ENCODE measurements around the gene ARFRP1.

ARFRP1 gene

GRCh38 chr20:63743210-63743970, 35.6 kb upstream of the ARFRP1 start:
- no peak for DNase-seq

GRCh38 chr20:63742381-63743024, 34.7 kb upstream of the ARFRP1 start:
- DNase-seq: no peak

GRCh38 chr20:63741676-63742380, 34.1 kb upstream of the ARFRP1 start:
- DNase-seq: no peak

GRCh38 chr20:63741354-63741675, 33.5 kb upstream of the ARFRP1 start:
- DNase-seq: no peak

DNA sequence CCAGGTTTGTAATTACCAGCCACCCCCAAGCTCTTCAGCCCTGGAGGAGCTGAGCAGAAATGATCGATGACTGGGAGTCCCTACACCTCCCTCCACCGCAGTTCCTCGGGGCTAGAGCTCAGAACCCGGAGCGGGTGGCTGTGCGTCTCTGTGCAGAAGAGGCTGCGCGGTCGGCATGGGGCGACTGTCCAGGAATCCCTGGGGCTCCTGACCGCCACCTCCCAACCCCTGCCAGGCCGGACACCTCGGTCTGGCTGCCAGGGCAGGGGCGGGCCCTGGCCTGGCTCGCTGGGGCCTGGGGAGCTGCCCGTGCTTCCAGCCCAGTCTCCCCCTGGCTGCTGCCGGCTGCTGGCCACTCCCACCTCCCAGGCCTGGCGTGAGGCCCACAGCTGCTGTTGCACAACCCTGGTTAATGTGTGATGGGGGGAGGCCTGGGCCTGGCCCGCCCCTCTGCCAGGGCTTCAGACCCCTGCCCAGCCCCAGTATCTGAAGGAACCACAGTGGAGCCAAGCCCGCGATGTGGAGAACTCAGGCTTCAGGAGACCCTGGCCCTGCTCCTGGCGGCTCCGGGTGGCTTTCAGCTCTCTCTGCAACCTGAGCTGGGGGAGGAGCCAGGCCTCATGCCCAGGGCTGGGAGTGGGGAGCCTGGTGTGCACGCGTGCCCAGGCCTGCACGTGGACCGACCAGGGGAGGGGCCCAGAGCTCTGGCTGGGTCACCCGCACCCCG, 33.0 kb upstream of the ARFRP1 start:
- no peak for DNase-seq

DNA sequence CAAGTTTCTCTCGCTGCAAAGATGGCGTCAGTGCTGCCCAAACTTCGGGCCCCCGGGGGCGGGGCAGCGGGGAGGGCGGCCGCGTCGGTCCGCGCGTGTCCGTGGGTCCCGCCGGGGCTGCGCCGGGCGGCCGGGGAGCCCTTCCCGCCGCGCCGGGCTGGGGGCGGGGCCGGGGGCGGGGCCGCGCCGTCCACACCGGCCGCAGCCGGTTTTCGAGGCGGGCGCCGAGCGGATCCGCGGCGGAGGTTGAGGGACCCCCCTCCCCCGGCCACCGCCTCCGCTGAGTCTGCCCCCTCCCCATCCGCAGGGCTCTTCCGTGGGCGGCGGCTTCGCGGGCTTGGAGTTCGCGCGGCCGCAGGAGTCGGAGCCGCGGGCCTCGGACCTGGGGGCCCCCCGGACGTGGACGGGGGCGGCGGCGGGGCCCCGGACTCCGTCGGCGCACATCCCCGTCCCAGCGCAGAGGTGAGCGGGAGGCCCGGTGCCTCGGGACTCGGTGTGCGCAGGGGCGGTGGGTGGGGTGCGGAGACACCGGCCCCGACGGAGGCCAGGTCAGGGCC, 32.4 kb upstream of the ARFRP1 start:
- no peak for DNase-seq

- DNase-seq: no peak
These were observed 31.6 kb upstream of the ARFRP1 start, which contains the start of gene SLC2A4RG for GRCh38 chr20:63739130-63740069. Gene SLC2A4RG (plus strand): TSS chr20:63739776. CDS start chr20:63739913, 137 bp downstream.

- no peak for DNase-seq
These were observed 30.9 kb upstream of the ARFRP1 start for GRCh38 chr20:63738687-63739129.

- DNase-seq: no peak
These were observed 30.3 kb upstream of the ARFRP1 start for GRCh38 chr20:63737945-63738686.

- no peak for DNase-seq
These were observed 29.8 kb upstream of the ARFRP1 start for GRCh38 chr20:63737695-63737944.

- DNase-seq: no peak
These were observed 29.3 kb upstream of the ARFRP1 start for GRCh38 chr20:63736893-63737694.

DNA sequence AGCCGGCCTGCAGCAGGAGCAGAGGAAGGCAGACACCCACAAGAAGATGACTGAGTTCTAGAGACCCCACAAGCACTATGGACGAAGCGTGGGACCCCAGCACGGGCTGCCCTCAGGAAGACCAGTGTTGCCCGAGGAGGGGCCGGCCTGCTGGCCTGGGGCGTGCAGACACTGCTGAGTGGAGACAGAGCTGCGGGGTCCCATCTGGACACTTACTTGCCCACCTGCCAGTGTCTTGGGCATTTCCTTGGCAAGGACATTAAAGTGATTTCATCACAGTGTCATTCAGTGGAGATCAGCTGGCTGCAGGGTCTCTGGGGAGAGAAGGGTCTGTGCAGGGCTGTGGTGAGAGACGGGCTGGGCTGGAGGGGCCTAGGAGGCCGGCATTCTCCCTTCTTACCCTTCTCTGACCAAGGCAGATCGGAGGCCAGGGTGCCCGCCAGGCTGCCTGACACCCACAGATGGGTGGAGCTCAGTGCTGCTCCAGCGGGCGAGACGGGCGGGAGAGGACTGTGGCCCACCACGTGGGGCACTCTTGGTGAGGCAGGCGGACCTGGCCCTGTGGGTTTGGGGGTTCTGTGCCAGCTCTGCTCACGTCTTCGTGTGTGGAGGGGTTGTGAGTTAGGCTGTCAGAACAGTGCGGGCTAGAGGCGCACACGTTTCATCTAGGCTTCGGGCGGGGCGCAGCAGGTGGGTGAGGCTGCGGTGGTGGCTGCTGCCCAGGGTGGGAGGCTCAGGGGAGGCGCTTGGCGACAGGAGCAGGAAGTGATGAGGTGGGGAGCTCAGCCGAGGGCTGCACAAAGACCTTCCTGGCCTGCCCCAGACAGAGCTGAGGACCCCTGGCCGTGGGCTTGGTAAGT, 28.3 kb upstream of the ARFRP1 start, which contains the start of gene LIME1:
LIME1 (plus strand) TSS at position 806 of the 860 bp plus-strand sequence. CDS start 886 bp downstream, outside the sequence.
- DNase-seq: no peak

DNA sequence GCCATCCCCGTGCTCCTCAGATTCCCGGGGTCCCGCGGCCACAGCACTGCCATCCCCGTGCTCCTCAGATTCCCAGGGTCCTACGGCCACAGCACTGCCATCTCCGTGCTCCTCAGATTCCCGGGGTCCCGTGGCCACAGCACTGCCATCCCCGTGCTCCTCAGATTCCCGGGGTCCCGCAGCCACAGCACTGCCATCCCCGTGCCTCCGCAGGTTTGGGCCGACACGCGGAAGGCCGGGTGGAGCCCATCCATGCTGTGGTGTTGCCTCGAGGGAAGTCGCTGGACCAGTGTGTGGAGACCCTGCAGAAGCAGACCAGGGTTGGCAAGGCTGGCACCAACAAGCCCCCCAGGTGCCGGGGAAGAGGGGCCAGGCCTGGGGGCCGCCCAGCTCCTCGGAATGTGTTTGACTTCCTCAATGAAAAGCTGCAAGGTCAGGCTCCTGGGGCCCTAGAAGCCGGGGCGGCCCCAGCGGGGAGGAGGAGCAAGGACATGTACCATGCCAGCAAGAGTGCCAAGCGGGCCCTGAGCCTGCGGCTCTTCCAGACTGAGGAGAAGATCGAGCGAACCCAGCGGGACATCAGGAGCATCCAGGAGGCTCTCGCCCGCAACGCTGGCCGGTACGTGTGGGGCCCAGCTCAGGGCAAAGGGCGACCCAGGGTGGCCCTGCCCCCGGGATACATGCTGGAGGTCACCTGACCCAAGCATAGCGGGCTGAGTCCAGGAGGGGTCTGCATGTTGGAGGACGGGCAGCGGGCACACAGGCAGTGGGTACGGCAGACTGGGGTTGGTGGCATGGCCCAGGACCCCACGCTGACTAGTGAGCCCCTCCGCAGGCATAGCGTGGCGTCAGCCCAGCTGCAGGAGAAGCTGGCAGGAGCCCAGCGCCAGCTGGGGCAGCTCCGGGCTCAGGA, 27.4 kb upstream of the ARFRP1 start:
- DNase-seq: no peak

DNA sequence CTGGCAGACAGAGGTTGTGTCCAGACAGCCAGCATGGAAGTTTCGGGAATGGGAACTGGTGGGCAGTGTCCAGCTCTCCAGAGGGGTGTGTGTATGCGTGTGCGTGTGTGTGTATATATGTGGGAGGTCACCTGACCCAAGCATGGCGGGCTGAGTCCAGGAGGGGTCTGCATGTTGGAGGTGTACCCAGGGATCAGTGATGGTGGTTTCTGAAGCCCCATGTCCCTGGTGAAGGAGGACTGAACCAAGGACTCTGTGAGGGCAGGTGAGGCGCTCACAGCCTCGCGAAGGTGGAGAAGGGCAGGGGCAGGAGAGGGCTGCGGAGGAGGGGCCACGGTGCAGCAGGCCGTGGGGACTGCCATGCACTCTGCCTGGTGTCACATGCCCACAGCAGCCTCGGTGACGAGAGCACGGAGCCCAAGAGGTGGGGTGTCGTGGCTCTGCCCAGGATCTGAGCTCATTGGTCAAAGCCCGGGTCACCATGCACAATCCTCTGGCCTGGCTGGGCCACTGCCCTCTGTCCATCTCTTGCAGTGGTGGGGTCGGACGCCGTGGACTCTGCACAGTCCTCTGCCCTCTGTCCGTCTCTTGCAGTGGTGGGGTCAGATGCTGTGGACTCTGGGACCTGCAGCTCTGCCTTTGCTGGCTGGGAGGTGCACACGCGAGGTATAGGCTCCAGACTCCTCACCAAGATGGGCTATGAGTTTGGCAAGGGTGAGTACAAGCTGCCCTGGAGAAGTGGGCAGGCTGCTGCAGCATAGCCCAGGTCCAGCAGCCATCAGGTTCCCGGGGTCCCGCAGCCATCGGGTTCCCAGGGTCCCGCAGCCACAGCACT, 26.6 kb upstream of the ARFRP1 start:
- no peak for DNase-seq

DNA sequence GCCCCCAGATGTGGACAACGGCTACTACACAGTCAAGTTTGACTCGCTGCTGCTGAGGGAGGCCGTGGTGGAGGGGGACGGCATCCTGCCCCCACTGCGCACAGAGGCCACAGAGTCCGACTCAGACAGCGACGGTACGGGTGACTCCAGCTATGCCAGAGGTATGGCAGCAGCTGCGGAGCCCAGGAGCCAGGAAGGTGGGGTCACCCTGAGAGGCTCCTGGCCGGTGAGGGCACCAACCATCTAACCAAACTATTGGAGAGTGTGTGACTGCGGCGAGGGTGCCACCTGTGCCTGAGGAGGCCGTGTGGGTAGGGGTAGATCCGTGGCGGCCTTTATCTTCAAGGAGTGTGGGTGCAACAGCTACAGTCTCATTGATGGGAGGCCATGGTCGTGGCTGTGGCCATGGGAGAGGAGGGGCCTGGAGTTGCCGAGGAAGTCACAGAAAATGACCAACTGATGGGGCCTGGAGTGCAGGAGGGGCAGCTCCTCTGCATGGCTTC, 25.9 kb upstream of the ARFRP1 start:
- DNase-seq: no peak

DNA sequence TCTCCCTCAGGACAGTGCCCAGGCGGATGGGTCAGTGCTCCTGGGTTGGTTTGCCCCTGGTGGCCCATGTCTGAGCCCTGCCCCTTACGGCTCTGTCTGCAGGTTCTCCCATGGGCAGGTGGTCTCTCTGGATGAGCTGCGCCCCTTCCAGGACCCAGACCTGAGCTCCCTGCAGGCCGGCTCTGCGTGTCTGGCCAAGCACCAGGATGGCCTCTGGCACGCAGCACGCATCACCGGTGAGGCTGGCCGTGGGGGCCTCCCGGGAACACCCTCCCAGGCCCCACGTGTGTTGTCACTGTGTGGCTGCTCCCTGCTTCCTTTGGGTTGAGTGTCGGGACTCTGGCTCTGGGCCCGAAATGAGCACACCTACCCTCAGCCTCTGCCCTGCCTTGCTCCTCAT, 25.3 kb upstream of the ARFRP1 start:
- no peak for DNase-seq
